Astrocyte (in vitro differentiated cells and primary cell): ENCODE data around the gene PCDHGA4. TPM values are rescaled to one million over a fixed set of nuclear protein-coding genes. Genes with fewer than 3 reads are reported as not detected.
"Not testable (repeated sequence)": the region's sequence is repeated elsewhere in the genome, so short reads cannot be mapped to it uniquely, and the experiment has no call there.

Experiments used
- DNase-seq: peaks from one replicate; pipeline ENCODE4 v3.0.0-alpha.2; 2010; ENCODE audit warnings: low read depth
- FAIRE-seq: peaks from 2 replicates; lab custom pipeline; 2011; peaks lifted over from hg19 to GRCh38; lab: Jason Lieb, UNC
- H2AFZ ChIP-seq: 2 replicates; pipeline ENCODE4 v1.6.0; 2012; ENCODE audit warnings: low read depth, low read length, inconsistent platforms
- H3K27ac ChIP-seq: 2 replicates; pipeline ENCODE4 v1.5.1; 2011; ENCODE audit warnings: low read depth, low read length, inconsistent platforms
- H3K27me3 ChIP-seq: 2 replicates; pipeline ENCODE4 v1.6.0; 2011; ENCODE audit warnings: low read length, inconsistent platforms; ENCODE audit not compliant: insufficient read depth
- H3K36me3 ChIP-seq: 2 replicates; pipeline ENCODE4 v1.5.1; 2011; ENCODE audit warnings: low read length, inconsistent platforms; ENCODE audit not compliant: insufficient read depth
- H3K4me1 ChIP-seq: 2 replicates; pipeline ENCODE4 v1.5.1; 2011; ENCODE audit warnings: low read length, inconsistent platforms; ENCODE audit not compliant: insufficient read depth
- H3K4me2 ChIP-seq: 2 replicates; pipeline ENCODE4 v1.6.0; 2012; ENCODE audit warnings: low read length, inconsistent platforms
- H3K4me3 ChIP-seq: 2 replicates; pipeline ENCODE4 v1.5.1; 2011; ENCODE audit warnings: low read depth, mild to moderate bottlenecking, low read length, inconsistent platforms; ENCODE audit not compliant: insufficient read depth
- H3K79me2 ChIP-seq: 2 replicates; pipeline ENCODE4 v1.6.0; 2012; ENCODE audit warnings: mild to moderate bottlenecking, low read length, inconsistent platforms; ENCODE audit not compliant: insufficient read depth
- H3K9ac ChIP-seq: 2 replicates; pipeline ENCODE4 v1.6.0; 2012; ENCODE audit warnings: mild to moderate bottlenecking, low read length, inconsistent platforms
- H3K9me3 ChIP-seq: 2 replicates; pipeline ENCODE4 v1.5.1; 2012; ENCODE audit warnings: low read depth, mild to moderate bottlenecking, low read length, inconsistent platforms; ENCODE audit not compliant: insufficient read depth
- H4K20me1 ChIP-seq: 2 replicates; pipeline ENCODE4 v1.6.0; 2012; ENCODE audit warnings: low read length, inconsistent platforms; ENCODE audit not compliant: insufficient read depth
- H3K27ac Mint-ChIP-seq: one replicate; pipeline ENCODE4 v1.8.0; 2021; ENCODE audit warnings: mild to moderate bottlenecking, mixed read lengths; ENCODE audit not compliant: unreplicated experiment
- H3K27me3 Mint-ChIP-seq: one replicate; pipeline ENCODE4 v1.8.0; 2021; ENCODE audit warnings: low read depth, mixed read lengths; ENCODE audit not compliant: unreplicated experiment
- H3K36me3 Mint-ChIP-seq: one replicate; pipeline ENCODE4 v1.8.0; 2021; ENCODE audit warnings: low read depth, mixed read lengths; ENCODE audit not compliant: unreplicated experiment
- H3K4me1 Mint-ChIP-seq: one replicate; pipeline ENCODE4 v1.8.0; 2021; ENCODE audit warnings: low read depth, mixed read lengths; ENCODE audit not compliant: unreplicated experiment
- H3K4me3 Mint-ChIP-seq: one replicate; pipeline ENCODE4 v1.8.0; 2021; ENCODE audit warnings: mild to moderate bottlenecking, moderate library complexity, mixed read lengths; ENCODE audit not compliant: unreplicated experiment
- H3K9me3 Mint-ChIP-seq: one replicate; pipeline ENCODE4 v1.8.0; 2021; ENCODE audit warnings: mild to moderate bottlenecking, mixed read lengths; ENCODE audit not compliant: unreplicated experiment
- CTCF ChIP-seq: IDR thresholded peaks from 2 replicates; pipeline ENCODE4 v1.5.1; 2011; ENCODE audit warnings: low read depth, mild to moderate bottlenecking, inconsistent platforms, low read length, moderate library complexity; ENCODE audit not compliant: insufficient read depth
- EZH2 ChIP-seq: IDR thresholded peaks from 2 replicates; pipeline ENCODE4 v1.6.1; 2012; ENCODE audit warnings: mild to moderate bottlenecking, low read length, inconsistent platforms; ENCODE audit not compliant: insufficient read depth
- total RNA-seq: library from RNA; stranded (reverse); gene quantifications from 2 replicates; pipeline ENCODE4 v1.2.1, GENCODE V29; 2021

PCDHGA4 gene
- total RNA-seq, 1 donor from 2014 or later = 0.48 TPM

DNA sequence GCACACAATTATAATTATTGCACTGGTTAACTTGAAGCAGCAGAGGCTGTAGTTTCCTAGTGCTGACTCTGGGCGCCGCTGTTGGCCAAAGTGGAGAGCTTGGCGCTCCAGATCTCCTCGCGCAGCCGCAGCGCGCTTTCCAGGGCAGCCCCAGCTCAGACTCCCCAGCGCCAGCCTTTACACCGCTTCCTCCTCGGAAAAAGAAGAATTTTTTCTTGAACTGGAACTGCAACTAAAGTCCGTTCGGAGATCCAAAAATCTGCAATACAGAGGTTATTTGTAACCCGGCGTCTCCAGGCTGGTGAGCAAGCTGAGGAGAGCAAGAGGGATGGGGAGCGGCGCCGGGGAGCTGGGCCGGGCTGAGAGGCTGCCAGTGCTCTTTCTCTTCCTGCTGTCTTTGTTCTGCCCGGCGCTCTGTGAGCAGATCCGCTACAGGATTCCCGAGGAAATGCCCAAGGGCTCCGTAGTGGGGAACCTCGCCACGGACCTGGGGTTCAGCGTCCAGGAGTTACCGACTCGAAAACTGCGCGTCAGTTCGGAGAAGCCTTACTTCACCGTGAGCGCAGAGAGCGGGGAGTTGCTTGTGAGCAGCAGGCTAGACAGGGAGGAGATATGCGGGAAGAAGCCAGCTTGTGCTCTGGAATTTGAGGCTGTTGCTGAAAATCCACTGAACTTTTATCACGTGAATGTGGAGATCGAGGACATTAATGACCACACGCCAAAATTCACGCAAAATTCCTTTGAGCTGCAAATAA, 32.9 kb downstream of the PCDHGA4 start, which contains the start of gene PCDHGB4:
Gene PCDHGB4, plus strand, starts transcription at position 142 of the 755 bp plus-strand sequence. Its CDS starts 187 bp downstream, at position 329.
- H3K4me2 ChIP-seq = peak within 1 kb of the TSS; percentile 60
- H3K9me3 ChIP-seq = peaks cover 50% of the 10 kb centered on the region
- DNase-seq = peak; percentile 14
- not testable (repeated sequence) for H3K4me1 Mint-ChIP-seq, H3K79me2 ChIP-seq, H4K20me1 ChIP-seq, H3K27me3 ChIP-seq, H3K27ac ChIP-seq, H3K4me1 ChIP-seq, H3K27ac Mint-ChIP-seq, H2AFZ ChIP-seq, H3K36me3 ChIP-seq, H3K27me3 Mint-ChIP-seq, H3K9ac ChIP-seq
- peak; percentile 35 for TF ChIP-seq CTCF
- peaks cover 16% of the 10 kb centered on the region for H3K36me3 Mint-ChIP-seq
- peaks cover 31% of the 10 kb centered on the region for H3K9me3 Mint-ChIP-seq
- H3K4me3 ChIP-seq = peak within 1 kb of the TSS; percentile 44
- FAIRE-seq = peak; percentile 79
- H3K4me3 Mint-ChIP-seq = peak within 1 kb of the TSS; percentile 81

DNA sequence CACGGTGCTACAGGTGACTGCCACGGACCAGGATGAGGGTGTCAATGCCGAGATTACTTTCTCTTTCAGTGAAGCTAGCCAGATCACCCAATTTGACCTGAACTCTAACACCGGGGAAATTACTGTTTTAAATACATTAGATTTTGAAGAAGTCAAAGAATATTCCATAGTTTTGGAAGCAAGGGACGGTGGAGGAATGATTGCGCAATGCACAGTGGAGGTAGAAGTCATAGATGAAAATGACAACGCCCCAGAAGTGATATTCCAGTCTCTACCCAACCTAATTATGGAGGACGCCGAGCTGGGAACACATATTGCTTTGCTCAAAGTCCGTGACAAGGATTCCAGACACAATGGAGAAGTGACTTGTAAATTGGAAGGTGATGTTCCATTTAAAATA, 33.8 kb downstream of the PCDHGA4 start:
- Histone ChIP-seq H3K27ac (no peak overlapping the region), H3K4me2 (no peak overlapping the region), H3K4me1 (no peaks in the 10 kb centered on the region), H3K79me2 (no peaks in the 10 kb centered on the region), H4K20me1 (no peaks in the 10 kb centered on the region), H2AFZ (no peak overlapping the region), H3K9me3 (peaks cover 49% of the 10 kb centered on the region), H3K36me3 (no peaks in the 10 kb centered on the region), H3K4me3 (peak overlapping the region; percentile 31), H3K27me3 (no peaks in the 10 kb centered on the region), H3K9ac (no peak overlapping the region)
- Mint-ChIP-seq H3K27me3 (no peaks in the 10 kb centered on the region), H3K4me3 (peak overlapping the region; percentile 2), H3K36me3 (peaks cover 20% of the 10 kb centered on the region), H3K27ac (no peak overlapping the region), H3K9me3 (peaks cover 38% of the 10 kb centered on the region), H3K4me1 (peaks cover 1% of the 10 kb centered on the region)
- TF ChIP-seq EZH2 (no peak), CTCF (no peak)
- no peak for DNase-seq
- FAIRE-seq = no peak
